Ishikawa (cell line): ENCODE results near the gene PNMA6E.

Source experiments
- CREB1 ChIP-seq: IDR thresholded peaks from 2 replicates; pipeline ENCODE4 v1.6.1; 2012; ENCODE audit warnings: low read depth
- EGR1 ChIP-seq: IDR thresholded peaks from 2 replicates; pipeline ENCODE4 v1.6.1; 2012
- EP300 ChIP-seq: IDR thresholded peaks from 2 replicates; pipeline ENCODE4 v1.6.1; 2012; ENCODE audit warnings: borderline replicate concordance
- FOXM1 ChIP-seq: IDR thresholded peaks from 2 replicates; pipeline ENCODE4 v1.6.1; 2012; ENCODE audit warnings: low read depth, borderline replicate concordance
- MAX ChIP-seq: IDR thresholded peaks from 2 replicates; pipeline ENCODE4 v1.6.1; 2012
- NFIC ChIP-seq: IDR thresholded peaks from 2 replicates; pipeline ENCODE4 v1.6.1; 2012
- RAD21 ChIP-seq: IDR thresholded peaks from 2 replicates; pipeline ENCODE4 v1.6.1; 2012; ENCODE audit warnings: low read depth
- REST ChIP-seq: IDR thresholded peaks from 2 replicates; pipeline ENCODE4 v1.6.1; 2012; ENCODE audit warnings: low read depth, mild to moderate bottlenecking
- TAF1 ChIP-seq: IDR thresholded peaks from 2 replicates; pipeline ENCODE4 v1.6.1; 2012; ENCODE audit warnings: low read depth, mild to moderate bottlenecking
- TCF12 ChIP-seq: IDR thresholded peaks from 2 replicates; pipeline ENCODE4 v1.6.1; 2012; ENCODE audit warnings: low read depth
- USF1 ChIP-seq: IDR thresholded peaks from 2 replicates; pipeline ENCODE4 v1.6.1; 2012
- YY1 ChIP-seq: IDR thresholded peaks from 2 replicates; pipeline ENCODE4 v1.6.1; 2012; ENCODE audit warnings: low read depth
- ZBTB7A ChIP-seq: IDR thresholded peaks from 2 replicates; pipeline ENCODE4 v1.6.1; 2012; ENCODE audit warnings: low read depth

GRCh38 chrX:153417637-153418036 is 16.5 kb upstream of the PNMA6E start:
- no peak for TF ChIP-seq TAF1
- no peak for TF ChIP-seq CREB1
- TF ChIP-seq NFIC, result no peak
- TF ChIP-seq ZBTB7A, result no peak
- no peak for TF ChIP-seq EP300
- TF ChIP-seq USF1, result no peak
- TF ChIP-seq FOXM1, result no peak
- no peak for TF ChIP-seq YY1
- TF ChIP-seq RAD21, result no peak
- no peak for TF ChIP-seq TCF12
- no peak for TF ChIP-seq EGR1
- no peak for TF ChIP-seq REST
- TF ChIP-seq MAX, result no peak
